Karpas-422 (cell line): Measurements from ENCODE around the gene RABGGTB. TPM values are rescaled to one million over a fixed set of nuclear protein-coding genes. Genes with fewer than 3 reads are reported as not detected.
"Not testable (repeated sequence)": the region's sequence is repeated elsewhere in the genome, so short reads cannot be mapped to it uniquely, and the experiment has no call there.

ENCODE experiments used
- DNase-seq: peaks from one replicate; pipeline ENCODE4 v3.0.0-alpha.2; 2015
- H2AFZ ChIP-seq: fragments of 200-600 bp; sonication (generic); 2 replicates; pipeline ENCODE4 v1.6.1; 2014; ENCODE audit warnings: antibody characterized with exemption, low read length, mixed read lengths
- H3K27ac ChIP-seq: fragments of 200-600 bp; sonication (generic); 2 replicates; pipeline ENCODE4 v1.5.1; 2014; ENCODE audit warnings: mild to moderate bottlenecking, low read length, moderate library complexity
- H3K27me3 ChIP-seq: fragments of 200-600 bp; sonication (generic); 2 replicates; pipeline ENCODE4 v1.6.1; 2014; ENCODE audit warnings: low read length, mixed read lengths
- H3K36me3 ChIP-seq: fragments of 200-600 bp; sonication (generic); 2 replicates; pipeline ENCODE4 v1.6.1; 2014; ENCODE audit warnings: low read length, mixed read lengths; ENCODE audit not compliant: insufficient read depth
- H3K4me1 ChIP-seq: fragments of 200-600 bp; sonication (generic); 2 replicates; pipeline ENCODE4 v1.6.1; 2014; ENCODE audit warnings: mild to moderate bottlenecking, low read length, mixed read lengths
- H3K4me2 ChIP-seq: fragments of 200-600 bp; sonication (generic); 2 replicates; pipeline ENCODE4 v1.6.1; 2014; ENCODE audit warnings: low read length, low read depth, mild to moderate bottlenecking; ENCODE audit not compliant: poor library complexity, severe bottlenecking
- H3K4me3 ChIP-seq: fragments of 200-600 bp; sonication (generic); 2 replicates; pipeline ENCODE4 v1.5.1; 2014; ENCODE audit warnings: mild to moderate bottlenecking, antibody characterized with exemption, low read length, mixed read lengths
- H3K79me2 ChIP-seq: fragments of 200-600 bp; sonication (generic); 2 replicates; pipeline ENCODE4 v1.6.1; 2014; ENCODE audit warnings: mild to moderate bottlenecking, low read length, mixed read lengths
- H3K9ac ChIP-seq: fragments of 200-600 bp; sonication (generic); 2 replicates; pipeline ENCODE4 v1.6.0; 2014; ENCODE audit warnings: low read length
- H3K9me2 ChIP-seq: fragments of 200-600 bp; sonication (generic), shearing (Covaris generic); replicated peaks from 2 replicates; pipeline ENCODE4 v1.6.0; 2014; ENCODE audit warnings: mild to moderate bottlenecking, low read length, moderate library complexity; ENCODE audit not compliant: insufficient read depth
- H3K9me3 ChIP-seq: fragments of 300-700, 200-600 bp; sonication (generic); 2 replicates; pipeline ENCODE4 v1.6.1; 2014; ENCODE audit warnings: low read length, mixed read lengths
- H4K20me1 ChIP-seq: fragments of 200-600 bp; sonication (generic); 2 replicates; pipeline ENCODE4 v1.6.1; 2014; ENCODE audit warnings: mild to moderate bottlenecking, antibody characterized with exemption, low read length, low read depth; ENCODE audit not compliant: insufficient read depth
- total RNA-seq: library from RNA; depleted of rRNA; stranded (reverse); fragments of >200 nt; shearing (Covaris generic); gene quantifications from 2 replicates; pipeline ENCODE4 v1.2.3, GENCODE V29; 2014; ENCODE audit warnings: low replicate concordance; rRNA removed

Gene RABGGTB
- 59.2 and 114 TPM in 2 replicates for total RNA-seq

DNA sequence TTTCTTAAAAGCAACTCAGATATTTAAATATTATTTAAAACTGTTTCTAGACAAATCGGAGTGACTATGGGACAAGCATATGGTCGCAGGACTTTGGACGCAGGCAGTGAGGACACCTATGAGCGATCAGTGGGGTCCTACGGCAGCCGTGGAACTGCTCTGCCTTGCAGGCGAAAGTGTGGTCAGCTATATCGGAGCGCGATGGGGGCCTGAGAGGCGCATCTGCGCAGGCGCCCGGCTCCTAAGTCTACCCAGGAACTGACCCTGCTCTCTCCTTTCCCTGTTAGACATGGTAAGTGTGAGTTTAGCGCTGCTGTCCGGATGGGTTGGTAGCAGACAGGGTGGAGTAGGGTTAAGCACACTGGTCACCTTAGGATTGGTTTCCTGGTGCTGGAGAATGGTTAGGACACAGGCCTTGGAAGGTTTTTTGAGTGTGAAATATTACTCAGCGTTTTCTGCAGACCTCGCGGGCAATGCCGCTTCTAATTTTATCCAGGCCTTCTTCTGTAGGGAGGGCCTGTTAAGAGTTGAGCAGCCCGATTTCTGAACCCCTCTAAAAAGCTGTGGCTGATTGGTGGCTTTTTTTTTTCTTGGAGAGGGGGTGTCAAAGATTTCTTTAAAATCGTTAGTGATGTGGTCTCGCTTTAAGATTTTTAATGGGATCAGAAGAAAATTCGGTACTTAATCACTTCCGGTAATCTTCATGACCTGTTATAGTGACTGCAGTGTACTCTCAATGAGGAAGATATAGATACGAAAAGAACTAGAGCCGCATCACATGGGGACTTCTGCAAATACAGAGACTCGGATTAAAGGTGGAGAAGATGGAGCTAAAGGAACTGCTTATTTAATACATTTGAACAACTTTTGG, at the start of gene RABGGTB:
Gene RABGGTB (plus strand): TSS at position 274 of the 871 bp plus-strand sequence. CDS start 16 bp downstream, at position 290.
- Histone ChIP-seq H3K4me2 (peak within 1 kb of the TSS; percentile 94), H4K20me1 (peaks cover 44% of the 10 kb centered on the region), H3K4me1 (peaks cover 50% of the 10 kb centered on the region), H3K9me3 (no peaks in the 10 kb centered on the region), H3K27ac (peak within 1 kb of the TSS; percentile 96), H3K79me2 (peaks cover 49% of the 10 kb centered on the region), H3K4me3 (peak within 1 kb of the TSS; percentile 95), H3K36me3 (peaks cover 39% of the 10 kb centered on the region), H3K27me3 (no peaks in the 10 kb centered on the region), H3K9me2 (no peaks in the 10 kb centered on the region), H3K9ac (peak within 1 kb of the TSS; percentile 99), H2AFZ (no peak within 1 kb of the TSS)
- peak; percentile 99 for DNase-seq

DNA sequence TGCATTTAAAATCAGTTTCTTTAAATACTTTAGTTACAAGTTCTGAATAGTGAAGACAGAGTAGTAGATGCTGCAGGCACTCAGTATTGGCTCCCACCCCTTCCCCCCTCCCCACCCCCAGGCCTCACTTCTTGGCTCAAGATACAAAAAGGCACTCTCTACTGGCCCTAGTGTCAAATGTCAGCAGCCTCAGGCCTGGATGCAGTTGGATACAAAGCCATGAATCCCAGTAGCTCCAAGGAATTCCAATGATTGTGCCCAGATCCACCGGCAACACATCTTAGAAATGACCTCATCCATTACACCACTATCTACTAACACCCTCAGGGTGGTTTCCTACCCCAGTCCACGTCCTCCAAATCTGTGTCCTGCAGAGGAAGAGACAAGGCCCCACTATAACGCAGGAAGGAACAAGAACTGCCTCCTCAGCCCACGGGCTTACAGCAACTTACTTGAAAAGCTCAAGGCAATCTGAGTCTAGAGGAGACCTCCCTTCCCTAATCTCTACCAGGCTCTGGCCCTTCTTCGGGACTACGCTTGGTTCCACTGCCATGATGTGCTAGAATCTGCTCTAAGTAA, 43.9 kb upstream of the RABGGTB start:
- Histone ChIP-seq H3K27me3 (no peaks in the 10 kb centered on the region), H3K4me1 (peaks cover 17% of the 10 kb centered on the region), H3K9ac (no peak overlapping the region), H3K36me3 (peaks cover 50% of the 10 kb centered on the region), H4K20me1 (no peaks in the 10 kb centered on the region), H3K4me2 (no peak overlapping the region), H3K4me3 (no peak overlapping the region), H2AFZ (no peak overlapping the region), H3K9me3 (no peaks in the 10 kb centered on the region), H3K79me2 (peaks cover 7% of the 10 kb centered on the region; the same call in 1 of the 2 replicates), H3K27ac (no peak overlapping the region), H3K9me2 (0 out of 2 replicates have a peak, but pooled peaks cover 4% of the 10 kb centered on the region)
- DNase-seq = no peak

DNA sequence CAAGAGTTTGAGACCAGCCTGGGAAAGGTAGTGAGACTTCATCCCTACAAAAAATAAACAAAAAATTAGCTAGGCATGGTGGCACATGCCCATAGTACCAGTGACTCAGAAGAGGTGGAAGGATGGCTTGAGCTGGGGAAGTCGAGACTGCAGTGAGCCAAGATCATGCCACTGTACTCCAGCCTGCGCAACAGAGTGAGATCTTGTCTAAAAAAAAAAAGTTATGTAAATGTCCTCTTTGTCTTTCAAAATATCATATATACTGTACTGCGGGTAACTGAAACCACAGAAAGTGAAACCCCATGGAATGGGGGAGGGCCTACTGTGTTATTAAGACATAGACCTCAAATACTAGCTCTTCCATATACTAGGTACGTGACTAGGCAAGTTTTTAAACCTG, 40.8 kb upstream of the RABGGTB start:
- Histone ChIP-seq H3K27me3 (no peaks in the 10 kb centered on the region), H3K4me2 (no peak overlapping the region), H3K27ac (no peak overlapping the region), H3K4me1 (peaks cover 17% of the 10 kb centered on the region), H3K4me3 (no peak overlapping the region), H4K20me1 (no peaks in the 10 kb centered on the region), H3K9ac (no peak overlapping the region), H3K79me2 (peaks cover 7% of the 10 kb centered on the region; the same call in 1 of the 2 replicates), H3K36me3 (peaks cover 52% of the 10 kb centered on the region), H3K9me2 (0 out of 2 replicates have a peak, but pooled peaks cover 4% of the 10 kb centered on the region), H2AFZ (no peak overlapping the region), H3K9me3 (no peaks in the 10 kb centered on the region)
- DNase-seq = no peak

DNA sequence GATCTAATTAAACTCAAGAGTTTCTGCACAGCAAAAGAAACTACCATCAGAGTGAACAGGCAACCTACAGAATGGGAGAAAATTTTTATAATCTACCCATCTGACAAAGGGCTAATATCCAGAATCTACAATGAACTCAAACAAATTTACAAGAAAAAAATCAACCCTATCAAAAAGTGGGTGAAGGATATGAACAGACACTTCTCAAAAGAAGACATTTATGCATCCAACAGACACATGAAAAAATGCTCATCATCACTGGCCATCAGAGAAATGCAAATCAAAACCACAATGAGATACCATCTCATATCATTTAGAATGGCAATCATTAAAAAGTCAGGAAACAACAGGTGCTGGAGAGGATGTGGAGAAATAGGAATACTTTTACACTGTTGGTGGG, 28.8 kb upstream of the RABGGTB start:
- not testable (repeated sequence) for DNase-seq, H3K27ac ChIP-seq, H3K4me1 ChIP-seq, H2AFZ ChIP-seq, H3K4me3 ChIP-seq, H3K9ac ChIP-seq, H3K79me2 ChIP-seq, H3K4me2 ChIP-seq, H3K27me3 ChIP-seq, H3K9me2 ChIP-seq, H4K20me1 ChIP-seq, H3K9me3 ChIP-seq
- peaks cover 35% of the 10 kb centered on the region for H3K36me3 ChIP-seq

DNA sequence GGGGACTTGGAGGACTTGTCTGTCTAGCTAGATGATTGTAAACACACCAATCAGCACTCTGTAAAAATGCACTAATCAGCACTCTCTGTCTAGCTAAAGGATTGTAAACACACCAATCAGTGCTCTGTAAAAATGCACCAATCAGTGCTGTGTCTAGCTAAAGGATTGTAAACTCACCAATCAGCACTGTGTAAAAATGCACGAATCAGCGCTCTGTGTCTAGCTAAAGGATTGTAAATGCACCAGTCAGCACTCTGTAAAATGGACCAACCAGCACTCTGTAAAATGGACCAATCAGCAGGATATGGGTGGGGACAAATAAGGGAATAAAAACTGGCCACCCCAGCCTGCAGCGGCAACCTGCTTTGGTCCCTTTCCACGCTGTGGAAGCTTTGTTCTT, 27.5 kb upstream of the RABGGTB start:
- not testable (repeated sequence) for H3K9ac ChIP-seq, H3K27me3 ChIP-seq, H3K9me3 ChIP-seq, H3K4me3 ChIP-seq, H3K9me2 ChIP-seq, H4K20me1 ChIP-seq, H3K4me1 ChIP-seq, DNase-seq, H3K79me2 ChIP-seq, H2AFZ ChIP-seq, H3K27ac ChIP-seq, H3K4me2 ChIP-seq
- peaks cover 32% of the 10 kb centered on the region for H3K36me3 ChIP-seq

DNA sequence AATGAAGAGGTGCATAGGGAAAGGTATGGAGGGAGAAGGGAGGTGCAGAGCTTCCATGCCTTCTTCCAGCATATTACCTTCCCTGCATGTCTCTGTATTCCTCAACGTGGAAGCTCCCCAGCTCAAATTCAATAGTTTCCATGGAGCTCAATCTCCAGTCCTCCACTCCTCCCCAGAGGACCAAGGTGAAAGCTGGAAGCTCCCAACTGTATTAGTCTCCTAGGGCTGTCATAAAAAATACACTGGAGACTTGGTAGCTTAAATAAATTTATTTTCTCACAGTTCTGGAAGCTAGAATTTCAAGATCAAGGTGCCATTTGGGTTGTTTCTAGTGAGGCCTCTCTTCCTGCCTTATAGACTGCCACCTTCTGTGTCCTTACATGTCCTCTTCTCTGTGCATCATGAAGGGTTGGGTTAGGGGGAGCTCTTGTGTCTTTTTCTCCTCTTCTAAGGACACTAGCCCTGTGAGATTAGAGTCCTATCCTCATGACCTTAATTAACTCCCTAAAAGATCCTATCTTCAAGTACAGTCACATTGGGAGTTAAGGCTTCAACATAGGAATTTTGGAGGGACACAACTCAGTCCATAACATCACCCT, 21.9 kb upstream of the RABGGTB start:
- Histone ChIP-seq H3K27me3 (no peaks in the 10 kb centered on the region), H2AFZ (no peak overlapping the region), H3K36me3 (peaks cover 19% of the 10 kb centered on the region; the same call in 1 of the 2 replicates), H3K9ac (no peak overlapping the region), H3K79me2 (no peaks in the 10 kb centered on the region), H3K4me2 (no peak overlapping the region), H3K9me3 (no peaks in the 10 kb centered on the region), H3K4me1 (no peaks in the 10 kb centered on the region), H3K9me2 (no peaks in the 10 kb centered on the region), H4K20me1 (no peaks in the 10 kb centered on the region), H3K4me3 (no peak overlapping the region), H3K27ac (no peak overlapping the region)
- peak; percentile 57 for DNase-seq

DNA sequence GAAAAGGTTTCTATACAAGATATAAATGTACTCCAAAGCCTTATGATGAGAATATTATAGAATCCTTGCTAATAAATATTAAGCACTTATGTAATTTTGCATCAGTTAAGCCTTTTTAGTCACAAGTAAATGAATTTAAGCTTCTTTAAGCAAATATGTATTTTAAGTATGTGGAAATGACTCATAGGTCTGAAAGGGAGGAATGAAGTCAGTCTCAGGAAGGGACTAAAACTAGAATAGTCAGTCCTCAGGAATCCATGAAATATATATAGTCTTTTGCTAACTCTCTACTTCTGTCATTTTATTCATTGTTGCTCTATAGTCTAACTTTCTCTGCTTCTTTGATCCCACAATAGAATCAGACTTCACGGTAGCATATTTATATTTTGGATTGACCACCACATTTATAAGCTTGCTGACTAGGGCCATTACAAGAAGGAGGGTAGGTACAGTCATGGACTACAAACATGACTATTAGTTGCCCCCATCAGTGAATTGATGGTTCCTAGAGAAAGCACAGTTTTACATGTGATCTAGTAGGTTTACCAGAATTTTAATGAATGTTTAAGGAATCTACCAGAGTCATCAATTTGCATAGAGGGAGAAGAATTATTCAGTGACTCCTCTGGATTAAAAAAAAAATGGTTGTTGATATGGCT, 20.2 kb upstream of the RABGGTB start:
- H3K4me3 ChIP-seq = no peak overlapping the region
- H3K36me3 ChIP-seq = peaks cover 19% of the 10 kb centered on the region; the same call in 1 of the 2 replicates
- no peaks in the 10 kb centered on the region for H3K9me2 ChIP-seq
- no peaks in the 10 kb centered on the region for H3K9me3 ChIP-seq
- H3K4me1 ChIP-seq = no peaks in the 10 kb centered on the region
- no peak overlapping the region for H2AFZ ChIP-seq
- H4K20me1 ChIP-seq = no peaks in the 10 kb centered on the region
- DNase-seq = no peak
- no peak overlapping the region for H3K27ac ChIP-seq
- no peaks in the 10 kb centered on the region for H3K27me3 ChIP-seq
- no peak overlapping the region for H3K4me2 ChIP-seq
- no peak overlapping the region for H3K9ac ChIP-seq
- H3K79me2 ChIP-seq = no peaks in the 10 kb centered on the region

DNA sequence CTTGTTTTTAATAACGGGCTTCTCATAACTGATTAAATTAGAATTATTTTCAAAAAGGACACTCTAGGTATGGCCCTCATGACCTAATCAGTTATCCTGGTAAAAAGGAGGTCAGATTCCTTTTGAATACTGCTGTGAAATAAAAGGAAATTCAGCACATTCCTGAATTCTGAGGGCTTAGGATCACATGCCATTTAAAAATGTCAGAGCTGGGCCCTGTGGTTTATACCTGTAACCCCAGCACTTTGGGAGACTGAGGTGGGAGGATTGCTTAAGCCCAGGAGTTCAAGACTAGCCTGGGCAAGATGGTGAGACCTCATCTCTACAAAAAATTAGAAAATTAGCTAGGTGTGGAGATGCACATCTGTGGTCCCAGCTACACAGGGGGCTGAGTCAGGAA, 18.0 kb upstream of the RABGGTB start:
- Histone ChIP-seq H3K4me1 (no peaks in the 10 kb centered on the region), H3K9me3 (no peaks in the 10 kb centered on the region)

More for the DNA sequence above, 18.0 kb upstream of the RABGGTB start:
- Histone ChIP-seq H3K9ac (no peak overlapping the region), H3K9me2 (no peaks in the 10 kb centered on the region), H3K4me2 (no peak overlapping the region), H3K27me3 (no peaks in the 10 kb centered on the region), H2AFZ (no peak overlapping the region), H3K4me3 (no peak overlapping the region), H4K20me1 (no peaks in the 10 kb centered on the region), H3K27ac (no peak overlapping the region), H3K79me2 (no peaks in the 10 kb centered on the region), H3K36me3 (peaks cover 7% of the 10 kb centered on the region; the same call in 1 of the 2 replicates)
- DNase-seq = no peak
